Suprapubic skin (tissue), 4 donors: Measurements from ENCODE around the gene SMIM10L1.

Experiments used
- CTCF ChIP-seq, 2 donors: fragments of 200-600 bp in 1 of 2; fragments of 450-650 bp in 1 of 2; sonication (generic) in 1 of 2; IDR thresholded peaks; one replicate each; pipeline ENCODE4 v1.5.1; 2016 to 2019; ENCODE audit warnings: antibody characterized with exemption in 2 of 2, mild to moderate bottlenecking in 1 of 2, moderate library complexity in 1 of 2
- EP300 ChIP-seq: sonication (generic); formaldehyde crosslinking; IDR thresholded peaks from one replicate; pipeline ENCODE4 v1.6.1; 2017; ENCODE audit warnings: antibody characterized with exemption
- POLR2A ChIP-seq, 2 donors: fragments of 450-650 bp; IDR thresholded peaks; one replicate each; pipeline ENCODE4 v1.6.1; 2017; ENCODE audit warnings: antibody characterized with exemption in 2 of 2, mild to moderate bottlenecking in 2 of 2, moderate library complexity in 2 of 2
- POLR2AphosphoS5 ChIP-seq, 3 donors: sonication (generic); formaldehyde crosslinking; IDR thresholded peaks; one replicate each; pipeline ENCODE4 v1.6.1; 2017; ENCODE audit warnings: antibody characterized with exemption in 3 of 3

GRCh38 chr12:11130999-11131398 is 40.0 kb upstream of the SMIM10L1 start:
- TF ChIP-seq CTCF (IDR thresholded peaks at IDR 0.05) (no peak), POLR2AphosphoS5 (IDR thresholded peaks at IDR 0.05) (no peak), POLR2A (IDR thresholded peaks at IDR 0.05) (no peak), EP300 (no peak)
